NCI-H128 (cell line): Measurements from ENCODE around the gene RABL6.
"Not testable (repeated sequence)": the region's sequence is repeated elsewhere in the genome, so short reads cannot be mapped to it uniquely, and the experiment has no call there.

Source experiments
- DNase-seq: peaks from one replicate; lab custom pipeline; 2025; ENCODE audit not compliant: unreplicated experiment; lab: John Stamatoyannopoulos, UW

The RABL6 gene

GRCh38 chr9:136775191-136775590, 32.6 kb upstream of the RABL6 start:
- no peak for DNase-seq

GRCh38 chr9:136776947-136777346, 30.8 kb upstream of the RABL6 start:
- DNase-seq: no peak

- no peak for DNase-seq
These were observed 30.4 kb upstream of the RABL6 start for GRCh38 chr9:136777359-136777758.

GRCh38 chr9:136779808-136780207, 27.9 kb upstream of the RABL6 start:
- DNase-seq: no peak

GRCh38 chr9:136782452-136782851, 25.3 kb upstream of the RABL6 start:
- DNase-seq: no peak

GRCh38 chr9:136784249-136784996, 23.3 kb upstream of the RABL6 start:
- no peak for DNase-seq

GRCh38 chr9:136784997-136785361, 22.8 kb upstream of the RABL6 start:
- DNase-seq: no peak

- not testable (repeated sequence) for DNase-seq
These were observed 22.0 kb upstream of the RABL6 start for GRCh38 chr9:136785565-136786355.

- DNase-seq: no peak
These were observed 21.3 kb upstream of the RABL6 start for GRCh38 chr9:136786451-136786850.

- DNase-seq: not testable (repeated sequence)
These were observed 20.8 kb upstream of the RABL6 start for GRCh38 chr9:136786983-136787382.

- peak; percentile 73 for DNase-seq
These were observed 19.9 kb upstream of the RABL6 start for GRCh38 chr9:136787690-136788400.

- not testable (repeated sequence) for DNase-seq
These were observed 18.9 kb upstream of the RABL6 start for GRCh38 chr9:136788644-136789522.

GRCh38 chr9:136789523-136789937, 18.2 kb upstream of the RABL6 start:
- DNase-seq: no peak

- DNase-seq: peak; percentile 98
These were observed 16.9 kb upstream of the RABL6 start, which contains the start of gene TMEM141 for GRCh38 chr9:136790640-136791515. Gene TMEM141 (plus strand): TSS chr9:136791344. CDS start chr9:136791371, 27 bp downstream.

GRCh38 chr9:136791516-136792276, 16.1 kb upstream of the RABL6 start:
- no peak for DNase-seq

- DNase-seq: no peak
These were observed 15.2 kb upstream of the RABL6 start for GRCh38 chr9:136792321-136793085.

- no peak for DNase-seq
These were observed 14.4 kb upstream of the RABL6 start for GRCh38 chr9:136793086-136793946.
